ENCODE data around the gene B4GALNT1.

DNA sequence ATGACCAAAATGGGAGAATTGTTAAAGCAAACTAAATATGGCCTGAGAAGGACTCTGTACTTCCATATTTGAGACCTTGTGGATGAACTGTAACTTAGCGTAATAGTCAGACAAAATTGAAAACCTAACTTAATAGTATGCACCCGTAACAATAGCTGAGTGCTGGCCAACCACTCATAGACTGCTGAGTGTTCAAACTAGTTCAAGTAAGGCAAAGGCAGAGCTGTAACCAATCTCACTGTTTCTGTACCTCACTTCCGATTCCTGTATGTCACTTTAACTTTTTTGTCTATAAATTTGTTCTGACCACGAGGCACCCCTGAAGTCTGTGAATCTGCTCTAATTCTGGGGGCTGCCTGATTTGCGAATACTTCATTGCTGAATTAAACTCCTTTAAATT is 33.9 kb upstream of the B4GALNT1 start:
- TF ChIP-seq SMAD1 (CRISPR knock-in tag; IDR thresholded peaks at IDR 0.05; ENCODE audit: borderline replicate concordance, low read depth), result no peak
- TF ChIP-seq FOXA1 (IDR thresholded peaks at IDR 0.05), result no peak
- TF ChIP-seq FOXA1 (CRISPR knock-in tag; IDR thresholded peaks at IDR 0.05), result no peak
- no peak for TF ChIP-seq PHF21A (CRISPR knock-in tag; IDR thresholded peaks at IDR 0.05)
- no peak for TF ChIP-seq EHMT2 (IDR thresholded peaks at IDR 0.05; ENCODE audit: borderline replicate concordance, low read depth, low read length)
- no peak for TF ChIP-seq GRHL1 (CRISPR knock-in tag; conservative IDR thresholded peaks at IDR 0.05)
- no peak for TF ChIP-seq CEBPZ (IDR thresholded peaks at IDR 0.05; ENCODE audit: low read length)
- no peak for TF ChIP-seq EP300 (IDR thresholded peaks at IDR 0.05; ENCODE audit: low read depth in 2 of 2, low read length in 2 of 2)
- no peak for TF ChIP-seq EP300 (CRISPR knock-in tag; IDR thresholded peaks at IDR 0.05; ENCODE audit: borderline replicate concordance)
- no peak for TF ChIP-seq RXRB (CRISPR knock-in tag; IDR thresholded peaks at IDR 0.05; ENCODE audit: borderline replicate concordance)
- TF ChIP-seq ZNF441 (CRISPR knock-in tag; IDR thresholded peaks at IDR 0.05; ENCODE audit: borderline replicate concordance), result no peak
- TF ChIP-seq NCOR1 (IDR thresholded peaks at IDR 0.05; ENCODE audit: borderline replicate concordance, low read length), result no peak
- no peak for TF ChIP-seq ZNF619 (CRISPR knock-in tag; IDR thresholded peaks at IDR 0.05)
- no peak for TF ChIP-seq POLR2AphosphoS2 (IDR thresholded peaks at IDR 0.05; ENCODE audit: low read depth, low read length)
- no peak for TF ChIP-seq TCF12 (IDR thresholded peaks at IDR 0.05)
- TF ChIP-seq TCF12 (CRISPR knock-in tag; IDR thresholded peaks at IDR 0.05), result no peak
- TF ChIP-seq CEBPB (IDR thresholded peaks at IDR 0.05; ENCODE audit: borderline replicate concordance, low read depth, low read length), result no peak
